GM23338 (cell line): Measurements from ENCODE around the gene PNPLA5. TPM values are rescaled to one million over a fixed set of nuclear protein-coding genes. Genes with fewer than 3 reads are reported as not detected.

ENCODE experiments used
- ATAC-seq: fragments of 200-7000 bp; cut with Tn5 transposase; 3 replicates; pipeline ENCODE4 v1.9.1; 2020
- DNase-seq: peaks from one replicate; pipeline ENCODE4 v3.0.0-alpha.2; 2015; ENCODE audit warnings: low spot score
- H2AFZ ChIP-seq: fragments of 200-600 bp; sonication (generic); 2 replicates; pipeline ENCODE4 v1.8.0; 2016; ENCODE audit warnings: antibody characterized with exemption, mild to moderate bottlenecking, moderate library complexity
- H3F3A ChIP-seq: fragments of 200-600 bp; sonication (generic); replicated peaks from 2 replicates; pipeline ENCODE4 v1.8.0; 2017; ENCODE audit warnings: antibody characterized with exemption, mixed run types, low read depth
- H3K27ac ChIP-seq: fragments of 200-600 bp; sonication (generic); 2 replicates; pipeline ENCODE4 v1.6.1; 2016; ENCODE audit warnings: low read depth
- H3K27me3 ChIP-seq: fragments of 200-600 bp; sonication (generic); 2 replicates; pipeline ENCODE4 v1.8.0; 2016; ENCODE audit warnings: mild to moderate bottlenecking, mixed run types, moderate library complexity; ENCODE audit not compliant: insufficient read depth
- H3K36me3 ChIP-seq: fragments of 200-600 bp; sonication (generic); 2 replicates; pipeline ENCODE4 v1.8.0; 2016; ENCODE audit warnings: mild to moderate bottlenecking; ENCODE audit not compliant: insufficient read depth
- H3K4me1 ChIP-seq: fragments of 200-600 bp; sonication (generic); 2 replicates; pipeline ENCODE4 v1.8.0; 2016; ENCODE audit warnings: mild to moderate bottlenecking, moderate library complexity; ENCODE audit not compliant: insufficient read depth
- H3K4me2 ChIP-seq: fragments of 200-600 bp; sonication (generic); 2 replicates; pipeline ENCODE4 v1.7.1; 2017; ENCODE audit warnings: mixed run types
- H3K4me3 ChIP-seq: fragments of 200-600 bp; sonication (generic); 2 replicates; pipeline ENCODE4 v1.6.1; 2016; ENCODE audit warnings: mixed run types
- H3K79me2 ChIP-seq: fragments of 200-600 bp; sonication (generic); replicated peaks from 2 replicates; pipeline ENCODE4 v1.8.0; 2017; ENCODE audit warnings: mild to moderate bottlenecking; ENCODE audit not compliant: insufficient read depth
- H3K9me2 ChIP-seq: fragments of 200-600 bp; sonication (generic); 2 replicates; pipeline ENCODE4 v1.8.0; 2017; ENCODE audit not compliant: insufficient read depth
- H4K20me1 ChIP-seq: fragments of 200-600 bp; sonication (generic); replicated peaks from 2 replicates; pipeline ENCODE4 v1.8.0; 2017; ENCODE audit warnings: mild to moderate bottlenecking; ENCODE audit not compliant: insufficient read depth
- H3K27ac Mint-ChIP-seq: 2 replicates; pipeline ENCODE4 v1.8.0; 2020; ENCODE audit warnings: inconsistent platforms, mild to moderate bottlenecking, moderate library complexity, mixed read lengths
- H3K27me3 Mint-ChIP-seq: 3 replicates; pipeline ENCODE4 v1.8.0; 2022; ENCODE audit warnings: low read depth, mild to moderate bottlenecking, moderate library complexity, mixed read lengths, inconsistent platforms; ENCODE audit not compliant: insufficient read depth, poor library complexity
- H3K36me3 Mint-ChIP-seq: 3 replicates; pipeline ENCODE4 v1.8.0; 2021; ENCODE audit warnings: low read depth, mild to moderate bottlenecking, inconsistent platforms, moderate library complexity, mixed read lengths
- H3K4me1 Mint-ChIP-seq: 3 replicates; pipeline ENCODE4 v1.8.0; 2020; ENCODE audit warnings: mild to moderate bottlenecking, inconsistent platforms, mixed read lengths
- H3K4me3 Mint-ChIP-seq: 3 replicates; pipeline ENCODE4 v1.8.0; 2021; ENCODE audit warnings: moderate library complexity, mild to moderate bottlenecking, inconsistent platforms, mixed read lengths
- H3K9me3 Mint-ChIP-seq: 3 replicates; pipeline ENCODE4 v1.8.0; 2020; ENCODE audit warnings: moderate library complexity, mild to moderate bottlenecking, inconsistent platforms, mixed read lengths
- CREB1 ChIP-seq: fragments of 250-450 bp; sonication (Bioruptor Pico); IDR thresholded peaks from 2 replicates; pipeline ENCODE4 v1.5.0; 2020; ENCODE audit warnings: low read depth, mild to moderate bottlenecking, moderate library complexity
- CTCF ChIP-seq, 2 experiments: fragments of 200-600 bp in 1 of 2; sonication (generic) in 1 of 2; conservative IDR thresholded peaks; 2 replicates each; pipeline versions ENCODE4 v1.5.1 to v1.6.1; 2016 to 2017; ENCODE audit warnings: antibody characterized with exemption in 2 of 2, low read depth in 2 of 2, mild to moderate bottlenecking in 2 of 2, moderate library complexity in 1 of 2
- ETS1 ChIP-seq: IDR thresholded peaks from 2 replicates; pipeline ENCODE4 v1.6.1; 2016; ENCODE audit warnings: antibody characterized with exemption
- EZH2 ChIP-seq: fragments of 200-600 bp; sonication (generic); IDR thresholded peaks from one replicate; pipeline ENCODE4 v1.8.0; 2017; ENCODE audit warnings: antibody characterized with exemption, mild to moderate bottlenecking, low read depth; ENCODE audit not compliant: unreplicated experiment
- NANOG ChIP-seq: IDR thresholded peaks from 2 replicates; pipeline ENCODE4 v1.6.1; 2016; ENCODE audit warnings: antibody characterized with exemption, borderline replicate concordance
- ZNF114 ChIP-seq: fragments of 250-450 bp; sonication (Bioruptor Pico); IDR thresholded peaks from 2 replicates; pipeline ENCODE4 v1.5.0; 2020; ENCODE audit warnings: mild to moderate bottlenecking, moderate library complexity
- ZNF331 ChIP-seq: fragments of 250-450 bp; sonication (Bioruptor Pico); IDR thresholded peaks from 2 replicates; pipeline ENCODE4 v1.5.0; 2020; ENCODE audit warnings: low read depth, mild to moderate bottlenecking, moderate library complexity
- ZNF462 ChIP-seq: fragments of 250-450 bp; sonication (Bioruptor Pico); IDR thresholded peaks from 2 replicates; pipeline ENCODE4 v1.5.0; 2020; ENCODE audit warnings: mild to moderate bottlenecking, moderate library complexity
- polyA plus RNA-seq: library from polyadenylated mRNA; unstranded; fragments of >200 nt; fragmentation: Nextera tagmentation; extraction: Ambion mirVana; gene quantifications from 2 replicates; pipeline ENCODE4 v1.2.1, GENCODE V29; 2016
- total RNA-seq: library from RNA; depleted of rRNA; stranded (reverse); fragments of >200 nt; shearing (Covaris generic); gene quantifications from 2 replicates; pipeline ENCODE4 v1.2.3, GENCODE V29; 2014

The PNPLA5 gene
- total and polyA plus RNA-seq, 2 experiments from 2014 or later = 2.3 to 6.8 TPM

GRCh38 chr22:43884600-43885318, 7.1 kb downstream of the PNPLA5 start:
- ATAC-seq (peak; percentile 81), DNase-seq (peak; percentile 93)
- TF ChIP-seq CREB1 (CRISPR knock-in tag) (0 out of 2 replicates have a peak, but pooled peaks have one; percentile 23), ETS1 (no peak), CTCF (conservative IDR thresholded peaks at IDR 0.05; ENCODE audit: low read depth in 2 of 2) (peak; percentile 81 to 89)
- Histone ChIP-seq H3F3A (no peaks in the 10 kb centered on the region), H3K4me2 (no peak overlapping the region), H3K79me2 (no peaks in the 10 kb centered on the region), H4K20me1 (no peaks in the 10 kb centered on the region; the same call in 1 of the 2 replicates), H3K4me3 (no peak overlapping the region), H3K4me1 (no peaks in the 10 kb centered on the region), H3K27me3 (no peaks in the 10 kb centered on the region), H3K9me2 (no peaks in the 10 kb centered on the region), H3K27ac (no peak overlapping the region), H2AFZ (no peak overlapping the region), H3K36me3 (no peaks in the 10 kb centered on the region; the same call in 1 of the 2 replicates)
- H3K27me3 Mint-ChIP-seq = peaks cover 9% of the 10 kb centered on the region
- H3K9me3 Mint-ChIP-seq = no peaks in the 10 kb centered on the region
- no peak overlapping the region for H3K27ac Mint-ChIP-seq
- H3K4me1 Mint-ChIP-seq = no peaks in the 10 kb centered on the region
- peaks cover 17% of the 10 kb centered on the region for H3K36me3 Mint-ChIP-seq
- H3K4me3 Mint-ChIP-seq = no peak overlapping the region

GRCh38 chr22:43883719-43884415, 7.9 kb downstream of the PNPLA5 start:
- H3K36me3 ChIP-seq = no peaks in the 10 kb centered on the region; the same call in 1 of the 2 replicates
- H3K27ac ChIP-seq = no peak overlapping the region
- no peak overlapping the region for H2AFZ ChIP-seq
- H4K20me1 ChIP-seq = no peaks in the 10 kb centered on the region; the same call in 1 of the 2 replicates
- H3K27ac Mint-ChIP-seq = no peak overlapping the region
- H3K4me3 ChIP-seq = no peak overlapping the region
- no peak overlapping the region for H3K4me3 Mint-ChIP-seq
- no peaks in the 10 kb centered on the region for H3K4me1 ChIP-seq
- H3K79me2 ChIP-seq = no peaks in the 10 kb centered on the region
- peaks cover 17% of the 10 kb centered on the region for H3K36me3 Mint-ChIP-seq
- no peaks in the 10 kb centered on the region for H3F3A ChIP-seq
- H3K9me3 Mint-ChIP-seq = no peaks in the 10 kb centered on the region
- no peaks in the 10 kb centered on the region for H3K27me3 ChIP-seq
- H3K27me3 Mint-ChIP-seq = peaks cover 6% of the 10 kb centered on the region
- no peak overlapping the region for H3K4me2 ChIP-seq
- H3K4me1 Mint-ChIP-seq = no peaks in the 10 kb centered on the region
- H3K9me2 ChIP-seq = no peaks in the 10 kb centered on the region
- no peak for ATAC-seq
- DNase-seq = no peak
- TF ChIP-seq ZNF331 (CRISPR knock-in tag) (no peak), ZNF462 (CRISPR knock-in tag) (no peak), NANOG (no peak), CTCF (conservative IDR thresholded peaks at IDR 0.05; ENCODE audit: low read depth in 2 of 2) (no peak), EZH2 (no peak), ZNF114 (CRISPR knock-in tag) (no peak)
